GM18867 (cell line): Measurements from ENCODE around the gene DNAH8.

ENCODE experiments used
- ATAC-seq: cut with Tn5 transposase; IDR thresholded peaks from one replicate; pipeline ENCODE4 v1.9.1; 2021; ENCODE audit warnings: mild to moderate bottlenecking, moderate library complexity; ENCODE audit not compliant: unreplicated experiment

DNAH8 gene

GRCh38 chr6:39007575-39007974, 292.5 kb downstream of the DNAH8 start:
- ATAC-seq = no peak

- ATAC-seq = no peak
These were observed 293.6 kb downstream of the DNAH8 start for GRCh38 chr6:39008737-39009136.

GRCh38 chr6:39009476-39009875, 294.4 kb downstream of the DNAH8 start:
- no peak for ATAC-seq

- ATAC-seq = no peak
These were observed 301.9 kb downstream of the DNAH8 start for GRCh38 chr6:39016839-39017546.

- no peak for ATAC-seq
These were observed 302.4 kb downstream of the DNAH8 start for GRCh38 chr6:39017547-39017880.

- no peak for ATAC-seq
These were observed 303.0 kb downstream of the DNAH8 start for GRCh38 chr6:39018103-39018502.

GRCh38 chr6:39020136-39020535, 305.0 kb downstream of the DNAH8 start:
- no peak for ATAC-seq

- ATAC-seq = no peak
These were observed 305.9 kb downstream of the DNAH8 start for GRCh38 chr6:39021041-39021440.

- ATAC-seq = no peak
These were observed 306.7 kb downstream of the DNAH8 start for GRCh38 chr6:39021779-39022178.

- ATAC-seq = no peak
These were observed 311.1 kb downstream of the DNAH8 start for GRCh38 chr6:39026175-39026574.

GRCh38 chr6:39029156-39030011, 314.3 kb downstream of the DNAH8 start:
- ATAC-seq = peak; percentile 61

GRCh38 chr6:39035681-39036080, 320.6 kb downstream of the DNAH8 start:
- no peak for ATAC-seq

GRCh38 chr6:39037082-39037508, 322.0 kb downstream of the DNAH8 start:
- ATAC-seq = no peak

- ATAC-seq = no peak
These were observed 322.6 kb downstream of the DNAH8 start for GRCh38 chr6:39037707-39038106.

- ATAC-seq = peak; percentile 43
These were observed 325.1 kb downstream of the DNAH8 start for GRCh38 chr6:39040080-39040673.

- peak; percentile 76 for ATAC-seq
These were observed 326.0 kb downstream of the DNAH8 start for GRCh38 chr6:39041072-39041471.

GRCh38 chr6:39043776-39044175, 328.7 kb downstream of the DNAH8 start:
- ATAC-seq = no peak

- no peak for ATAC-seq
These were observed 329.1 kb downstream of the DNAH8 start for GRCh38 chr6:39044181-39044580.

- ATAC-seq = no peak
These were observed 332.6 kb downstream of the DNAH8 start for GRCh38 chr6:39047434-39048327.

- no peak for ATAC-seq
These were observed 333.6 kb downstream of the DNAH8 start, which contains the start of gene GLP1R for GRCh38 chr6:39048481-39049399. GLP1R (plus strand) TSS chr6:39048781; CDS start chr6:39048841, 60 bp downstream.
